Measurements from ENCODE around the gene NECTIN2.

DNA sequence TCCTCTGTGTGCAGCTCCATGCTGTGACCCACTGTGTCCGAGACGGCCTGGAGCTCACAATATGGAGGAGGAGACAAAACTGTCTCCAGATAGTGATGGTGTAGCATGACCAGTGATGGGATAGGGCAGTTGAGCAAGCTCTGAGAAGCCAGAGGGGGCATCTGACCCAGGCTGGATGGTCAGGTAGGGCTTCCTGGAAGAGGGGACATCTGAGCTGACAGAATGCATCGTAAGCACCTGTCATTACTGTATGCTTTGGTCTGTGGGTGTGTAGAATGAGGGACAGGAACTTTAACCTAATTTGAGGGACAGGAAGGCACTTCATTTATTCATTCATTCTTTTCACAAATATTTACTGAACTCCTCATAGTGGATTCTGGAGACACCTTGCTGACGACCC, 38.5 kb downstream of the NECTIN2 start:
- TF ChIP-seq, protein P1, sequence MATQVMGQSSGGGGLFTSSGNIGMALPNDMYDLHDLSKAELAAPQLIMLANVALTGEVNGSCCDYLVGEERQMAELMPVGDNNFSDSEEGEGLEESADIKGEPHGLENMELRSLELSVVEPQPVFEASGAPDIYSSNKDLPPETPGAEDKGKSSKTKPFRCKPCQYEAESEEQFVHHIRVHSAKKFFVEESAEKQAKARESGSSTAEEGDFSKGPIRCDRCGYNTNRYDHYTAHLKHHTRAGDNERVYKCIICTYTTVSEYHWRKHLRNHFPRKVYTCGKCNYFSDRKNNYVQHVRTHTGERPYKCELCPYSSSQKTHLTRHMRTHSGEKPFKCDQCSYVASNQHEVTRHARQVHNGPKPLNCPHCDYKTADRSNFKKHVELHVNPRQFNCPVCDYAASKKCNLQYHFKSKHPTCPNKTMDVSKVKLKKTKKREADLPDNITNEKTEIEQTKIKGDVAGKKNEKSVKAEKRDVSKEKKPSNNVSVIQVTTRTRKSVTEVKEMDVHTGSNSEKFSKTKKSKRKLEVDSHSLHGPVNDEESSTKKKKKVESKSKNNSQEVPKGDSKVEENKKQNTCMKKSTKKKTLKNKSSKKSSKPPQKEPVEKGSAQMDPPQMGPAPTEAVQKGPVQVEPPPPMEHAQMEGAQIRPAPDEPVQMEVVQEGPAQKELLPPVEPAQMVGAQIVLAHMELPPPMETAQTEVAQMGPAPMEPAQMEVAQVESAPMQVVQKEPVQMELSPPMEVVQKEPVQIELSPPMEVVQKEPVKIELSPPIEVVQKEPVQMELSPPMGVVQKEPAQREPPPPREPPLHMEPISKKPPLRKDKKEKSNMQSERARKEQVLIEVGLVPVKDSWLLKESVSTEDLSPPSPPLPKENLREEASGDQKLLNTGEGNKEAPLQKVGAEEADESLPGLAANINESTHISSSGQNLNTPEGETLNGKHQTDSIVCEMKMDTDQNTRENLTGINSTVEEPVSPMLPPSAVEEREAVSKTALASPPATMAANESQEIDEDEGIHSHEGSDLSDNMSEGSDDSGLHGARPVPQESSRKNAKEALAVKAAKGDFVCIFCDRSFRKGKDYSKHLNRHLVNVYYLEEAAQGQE (IDR thresholded peaks at IDR 0.05; ENCODE audit: insufficient read depth in 1 of 2, low read depth in 2 of 2, low read length in 2 of 2), result no peak
- TF ChIP-seq POLR2AphosphoS5 (IDR thresholded peaks at IDR 0.05; ENCODE audit: low read depth, low read length) (no peak), SIN3A (IDR thresholded peaks at IDR 0.05; ENCODE audit: borderline replicate concordance, insufficient read depth, low read length) (no peak), TAF1 (IDR thresholded peaks at IDR 0.05; ENCODE audit: borderline replicate concordance, insufficient read depth, low read length) (no peak)
